ENCODE data around the gene RPL23.

RPL23 gene

DNA sequence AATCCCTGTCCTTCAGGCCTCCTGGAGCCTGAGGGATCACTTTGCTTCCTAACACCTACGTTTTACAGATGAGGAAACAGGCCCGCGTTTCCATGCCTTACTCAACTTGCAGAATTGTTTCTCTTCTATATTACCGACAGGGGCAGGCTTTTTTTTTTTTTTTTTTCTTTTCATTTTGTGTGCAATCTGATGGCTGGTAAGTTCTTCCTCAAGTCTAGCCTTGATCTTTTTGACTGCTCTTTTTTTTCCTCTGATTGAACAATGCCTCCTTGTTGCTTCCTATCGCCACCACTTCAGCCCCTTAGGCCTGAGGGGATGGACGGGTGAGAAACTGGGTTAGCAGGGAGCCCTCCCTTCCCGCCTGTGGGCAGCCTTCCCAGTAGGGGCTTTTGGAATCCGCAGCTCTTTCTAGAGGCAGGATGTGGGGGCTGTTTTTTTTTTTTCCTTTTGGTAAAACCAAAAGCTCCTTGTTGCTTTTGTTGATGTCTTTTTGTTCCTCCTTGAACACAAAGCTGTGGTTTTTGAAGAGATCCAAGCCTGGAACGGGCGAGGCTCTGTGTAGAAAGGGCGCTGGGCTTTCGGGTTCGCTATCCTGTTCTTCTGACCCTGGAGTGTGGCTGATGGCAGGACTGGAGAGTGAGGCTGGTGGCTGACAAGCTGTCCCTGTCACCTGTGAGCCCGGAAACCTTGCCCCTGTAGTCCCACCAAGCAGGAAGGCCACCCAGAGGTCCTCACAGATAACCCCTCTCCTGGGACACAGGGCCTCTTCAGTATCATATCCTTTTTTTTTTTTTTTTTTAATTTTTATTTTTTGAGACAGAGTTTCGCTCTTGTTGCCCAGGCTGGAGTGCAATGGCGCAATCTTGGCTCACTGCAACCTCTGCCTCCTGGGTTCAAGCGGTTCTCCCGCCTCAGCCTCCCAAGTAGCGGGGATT is 30.3 kb upstream of the RPL23 start:
- DNase-seq (ENCODE audit: low read depth in 2 of 2), result no peak

GRCh38 chr17:38882870-38883269 is 29.3 kb upstream of the RPL23 start:
- no peak for DNase-seq (ENCODE audit: low read depth in 2 of 2)

GRCh38 chr17:38881600-38882191 is 28.2 kb upstream of the RPL23 start:
- DNase-seq (ENCODE audit: low read depth in 2 of 2), result no peak

- no peak for DNase-seq (ENCODE audit: low read depth in 2 of 2)
Observed at GRCh38 chr17:38879878-38880665, 26.6 kb upstream of the RPL23 start.

- DNase-seq (ENCODE audit: low read depth in 2 of 2), result no peak
Observed at GRCh38 chr17:38877130-38877851, 23.8 kb upstream of the RPL23 start.

DNA sequence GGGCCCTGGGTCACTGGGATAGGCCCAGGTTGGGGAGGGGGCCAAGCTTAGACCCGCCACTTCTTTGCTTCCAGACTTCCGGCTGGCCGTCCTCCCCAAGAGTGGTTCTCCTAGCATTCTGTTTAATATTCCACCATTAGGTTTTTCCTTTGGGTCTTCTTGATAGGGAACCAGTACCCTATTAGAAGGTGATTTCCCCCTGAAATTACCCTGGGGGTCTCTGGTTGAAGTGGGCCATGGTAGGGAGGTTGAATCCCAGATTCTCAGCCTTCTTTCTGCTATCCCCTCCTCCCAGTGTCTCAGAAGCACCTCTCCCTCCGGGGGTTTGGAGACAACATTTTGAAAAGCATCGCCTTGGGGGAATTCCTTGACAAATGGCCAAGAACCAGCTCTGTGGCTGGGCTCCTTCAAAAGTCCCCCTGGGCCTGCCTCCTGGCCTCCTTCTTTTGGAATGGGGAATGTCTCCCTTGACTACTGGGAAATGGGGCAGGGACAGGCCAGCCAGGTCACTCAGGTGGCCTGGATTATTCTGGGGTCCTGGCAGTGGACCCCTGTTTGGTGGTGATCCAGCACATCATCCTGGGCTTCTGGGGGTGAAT is 22.1 kb upstream of the RPL23 start:
- DNase-seq (ENCODE audit: low read depth in 2 of 2), result no peak

GRCh38 chr17:38874505-38875400 is 21.2 kb upstream of the RPL23 start:
- no peak for DNase-seq (ENCODE audit: low read depth in 2 of 2)

- DNase-seq (ENCODE audit: low read depth in 2 of 2), result no peak
Observed at GRCh38 chr17:38873640-38874380, 20.3 kb upstream of the RPL23 start.

- DNase-seq (ENCODE audit: low read depth in 2 of 2), result no peak
Observed at GRCh38 chr17:38872671-38873385, 19.3 kb upstream of the RPL23 start.

- no peak for DNase-seq (ENCODE audit: low read depth in 2 of 2)
Observed at GRCh38 chr17:38872027-38872511, 18.5 kb upstream of the RPL23 start.

GRCh38 chr17:38871247-38872015 is 17.9 kb upstream of the RPL23 start:
- DNase-seq (ENCODE audit: low read depth in 2 of 2), result peak; percentile 70 to 74

- DNase-seq (ENCODE audit: low read depth in 2 of 2), result peak; percentile 62 to 73
Observed at GRCh38 chr17:38870259-38871165, 17.0 kb upstream of the RPL23 start.

- DNase-seq (ENCODE audit: low read depth in 2 of 2), result peak; percentile 84 to 88
Observed at GRCh38 chr17:38869526-38870258, 16.2 kb upstream of the RPL23 start, which contains the start of gene LASP1. Gene LASP1 (plus strand): TSS chr17:38870058. CDS start chr17:38870190, 132 bp downstream.

- DNase-seq (ENCODE audit: low read depth in 2 of 2), result peak; percentile 80 to 82
Observed at GRCh38 chr17:38868817-38869525, 15.4 kb upstream of the RPL23 start.
